AG04449 (cell line): ENCODE measurements around the gene SYNDIG1.

ENCODE experiments used
- CTCF ChIA-PET: fragments of 350-600 bp; formaldehyde crosslinking; extraction: SDS; loops from one replicate; lab custom pipeline; 2021; ENCODE audit warnings: antibody characterized with exemption; lab: Yijun Ruan, JAX
- POLR2A ChIA-PET: fragments of 400-600, 350-600 bp; formaldehyde crosslinking; extraction: SDS; loops from one replicate; lab custom pipeline; 2020; ENCODE audit warnings: antibody characterized with exemption, inconsistent platforms; lab: Yijun Ruan, JAX
- DNase-seq: peaks from one replicate; pipeline ENCODE4 v3.0.0-alpha.2; 2010; ENCODE audit warnings: low read depth, low spot score
- H3K4me3 ChIP-seq: 2 replicates; pipeline ENCODE4 v1.5.1; 2011; ENCODE audit warnings: low read depth, mild to moderate bottlenecking, control low read depth, low read length
- TF ChIP-seq, protein P1 (sequence below): IDR thresholded peaks from one replicate; pipeline ENCODE4 v1.5.1; 2011; ENCODE audit warnings: mild to moderate bottlenecking, moderate library complexity, low read length, control low read depth, inconsistent platforms; ENCODE audit not compliant: insufficient read depth; ENCODE audit errors: missing control alignments

Gene SYNDIG1

DNA sequence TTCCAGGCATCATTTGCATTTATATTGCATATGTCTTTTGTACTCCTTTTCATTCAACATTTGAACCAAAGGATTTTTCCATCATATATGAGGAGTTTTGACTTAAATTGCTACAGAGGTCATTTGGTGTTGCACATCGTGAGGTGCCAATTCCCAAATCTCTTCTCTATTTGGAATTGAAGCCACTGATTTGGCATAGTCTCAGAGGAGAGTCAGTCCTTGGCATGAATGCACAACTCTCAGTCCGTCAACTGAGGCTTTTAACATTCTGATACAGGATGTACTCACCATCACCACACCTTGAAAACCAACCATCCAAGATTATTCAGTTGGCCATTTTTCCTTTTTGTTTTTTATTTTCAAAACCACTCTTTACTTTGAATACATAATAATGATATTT is 31.1 kb upstream of the SYNDIG1 start:
- ChIA-PET POLR2A (no interaction called here), CTCF (no interaction called here)
- DNase-seq = no peak
- H3K4me3 ChIP-seq = no peak overlapping the region
- TF ChIP-seq, protein P1, sequence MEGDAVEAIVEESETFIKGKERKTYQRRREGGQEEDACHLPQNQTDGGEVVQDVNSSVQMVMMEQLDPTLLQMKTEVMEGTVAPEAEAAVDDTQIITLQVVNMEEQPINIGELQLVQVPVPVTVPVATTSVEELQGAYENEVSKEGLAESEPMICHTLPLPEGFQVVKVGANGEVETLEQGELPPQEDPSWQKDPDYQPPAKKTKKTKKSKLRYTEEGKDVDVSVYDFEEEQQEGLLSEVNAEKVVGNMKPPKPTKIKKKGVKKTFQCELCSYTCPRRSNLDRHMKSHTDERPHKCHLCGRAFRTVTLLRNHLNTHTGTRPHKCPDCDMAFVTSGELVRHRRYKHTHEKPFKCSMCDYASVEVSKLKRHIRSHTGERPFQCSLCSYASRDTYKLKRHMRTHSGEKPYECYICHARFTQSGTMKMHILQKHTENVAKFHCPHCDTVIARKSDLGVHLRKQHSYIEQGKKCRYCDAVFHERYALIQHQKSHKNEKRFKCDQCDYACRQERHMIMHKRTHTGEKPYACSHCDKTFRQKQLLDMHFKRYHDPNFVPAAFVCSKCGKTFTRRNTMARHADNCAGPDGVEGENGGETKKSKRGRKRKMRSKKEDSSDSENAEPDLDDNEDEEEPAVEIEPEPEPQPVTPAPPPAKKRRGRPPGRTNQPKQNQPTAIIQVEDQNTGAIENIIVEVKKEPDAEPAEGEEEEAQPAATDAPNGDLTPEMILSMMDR = no peak

DNA sequence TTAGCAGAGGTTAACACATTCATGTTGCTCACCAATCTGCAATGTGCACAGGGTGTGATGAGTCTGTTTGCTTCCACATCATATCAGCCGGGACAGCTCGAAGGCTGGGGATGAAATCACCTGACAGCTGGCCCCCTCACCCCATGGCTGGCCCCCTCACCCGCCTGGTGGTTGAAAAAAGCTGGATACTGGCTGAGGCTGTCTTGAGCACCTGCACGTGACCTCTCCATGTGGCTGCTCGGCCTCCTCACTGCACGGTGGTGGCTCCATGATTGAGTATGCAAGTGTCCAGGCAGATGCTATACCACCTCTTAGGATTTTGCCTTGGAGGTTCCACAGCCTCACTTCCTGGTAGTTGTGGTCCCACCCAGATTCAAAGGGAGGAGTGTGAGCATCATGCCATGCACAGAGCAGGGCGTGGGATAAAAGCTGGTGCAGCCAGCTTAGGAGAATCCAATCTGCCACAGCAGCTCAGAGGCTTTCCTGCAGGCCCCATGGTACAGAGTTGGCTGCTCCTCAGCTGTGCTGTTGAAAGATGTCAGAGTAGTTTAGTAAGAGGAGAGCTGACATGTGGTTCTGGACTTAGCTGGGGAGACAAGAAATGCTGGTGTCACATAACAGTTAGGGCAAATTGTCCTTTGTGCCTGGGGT is 29.6 kb upstream of the SYNDIG1 start:
- ChIA-PET POLR2A (no interaction called here), CTCF (no interaction called here)
- DNase-seq = no peak
- TF ChIP-seq, protein P1 = no peak
- no peak overlapping the region for H3K4me3 ChIP-seq

DNA sequence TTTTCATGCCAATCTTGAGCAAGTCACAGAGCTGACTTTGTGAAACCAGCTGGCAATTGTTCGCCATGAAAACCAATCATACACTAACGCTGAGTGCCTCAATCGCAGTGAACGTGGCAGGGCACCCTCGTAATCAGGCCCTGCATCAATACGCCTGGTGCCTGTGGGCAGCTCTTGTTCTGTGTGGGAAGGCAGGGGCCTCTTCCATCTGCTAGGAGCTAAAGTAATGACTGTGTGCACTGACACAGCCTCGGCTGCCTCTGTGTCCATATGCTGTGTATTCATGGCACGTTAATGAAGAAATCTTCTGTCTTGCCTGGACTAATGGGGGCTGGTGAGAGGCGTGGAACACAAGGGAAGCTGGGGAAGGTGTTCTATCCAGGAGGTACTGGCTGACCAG is 27.8 kb upstream of the SYNDIG1 start:
- CTCF ChIA-PET = no interaction called here
- TF ChIP-seq, protein P1 = no peak
- POLR2A ChIA-PET = no interaction called here
- DNase-seq = no peak
- H3K4me3 ChIP-seq = no peak overlapping the region

DNA sequence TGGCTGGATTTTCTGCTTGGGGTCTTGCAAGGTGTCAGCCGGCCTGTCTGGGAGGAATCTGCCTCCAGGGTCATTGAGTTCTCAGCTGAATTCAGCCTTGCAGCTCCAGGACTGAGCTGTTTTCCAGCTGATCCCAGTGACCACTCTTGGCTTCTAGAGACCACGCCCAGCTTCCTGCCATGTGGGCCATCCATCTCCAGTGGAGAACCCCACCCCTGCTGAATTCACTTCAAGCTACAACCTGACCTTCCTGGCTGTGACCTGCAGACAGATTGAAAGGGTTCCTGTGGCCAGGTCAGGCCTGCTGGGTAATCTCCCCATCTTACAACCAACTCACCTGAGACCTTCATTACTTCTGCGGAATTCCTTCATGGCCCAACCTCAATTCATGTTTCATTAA is 26.5 kb upstream of the SYNDIG1 start:
- ChIA-PET POLR2A (no interaction called here), CTCF (no interaction called here)
- DNase-seq = no peak
- H3K4me3 ChIP-seq = no peak overlapping the region
- TF ChIP-seq, protein P1 = no peak

DNA sequence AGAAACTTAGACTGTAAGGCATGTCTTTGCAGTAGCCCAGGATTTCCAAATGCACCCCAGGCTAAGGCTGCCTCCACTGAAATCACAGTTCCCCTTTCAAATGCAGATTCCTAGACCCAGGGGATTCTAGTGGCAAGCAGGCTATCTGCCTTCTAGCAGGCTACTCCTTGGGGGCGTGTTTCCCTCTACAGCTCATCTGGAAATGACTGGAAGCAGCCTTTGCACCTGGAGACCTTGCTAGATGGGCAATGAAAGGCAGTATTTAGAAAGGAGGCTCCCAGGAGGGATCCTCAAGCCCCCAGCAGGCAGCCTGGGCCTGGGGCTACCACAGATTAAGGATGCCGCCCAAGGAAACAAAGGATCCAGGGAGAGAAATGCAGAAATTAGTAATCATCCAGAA is 26.0 kb upstream of the SYNDIG1 start:
- CTCF ChIA-PET = no interaction called here
- POLR2A ChIA-PET = no interaction called here
- H3K4me3 ChIP-seq = no peak overlapping the region
- TF ChIP-seq, protein P1 = no peak
- no peak for DNase-seq

DNA sequence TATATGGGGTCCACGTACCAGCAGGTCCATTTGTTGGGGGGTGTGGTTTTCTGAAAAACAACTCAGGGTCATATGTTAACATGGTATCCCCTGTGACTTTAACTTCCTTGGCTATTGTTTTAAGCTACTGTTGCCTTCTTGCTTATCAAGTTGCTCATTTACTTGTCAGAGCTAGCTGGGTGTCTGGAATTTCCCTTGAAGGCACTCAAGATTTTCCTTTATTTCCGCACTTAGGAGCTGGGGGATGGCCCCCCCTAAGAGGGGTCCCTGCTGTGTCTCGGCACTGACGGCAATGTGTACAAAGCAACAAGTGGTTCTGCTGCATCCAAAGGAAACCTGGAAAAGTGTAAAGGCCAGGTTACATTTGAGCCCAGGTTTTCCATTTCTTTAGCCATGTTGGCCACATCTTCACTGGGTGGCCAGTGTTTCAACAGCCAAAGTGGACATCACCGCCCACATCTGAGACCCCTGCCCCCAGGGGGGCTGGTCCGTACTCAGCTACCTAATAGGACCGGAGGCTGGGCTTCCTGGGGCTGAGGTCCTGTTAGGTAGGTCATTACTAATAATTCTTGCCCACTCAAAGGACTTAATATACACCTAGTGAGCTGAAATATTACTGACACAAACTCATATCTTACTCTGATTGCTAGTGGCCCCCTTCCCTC is 24.8 kb upstream of the SYNDIG1 start:
- ChIA-PET CTCF (no interaction called here), POLR2A (no interaction called here)
- TF ChIP-seq, protein P1 = no peak
- DNase-seq = no peak
- H3K4me3 ChIP-seq = no peak overlapping the region
